GM19397 (cell line): Measurements from ENCODE around the gene E2F6.
"Not testable (repeated sequence)": the region's sequence is repeated elsewhere in the genome, so short reads cannot be mapped to it uniquely, and the experiment has no call there.

ENCODE experiments used
- ATAC-seq: cut with Tn5 transposase; IDR thresholded peaks from one replicate; pipeline ENCODE4 v1.9.1; 2021; ENCODE audit warnings: mild to moderate bottlenecking, moderate library complexity; ENCODE audit not compliant: unreplicated experiment

Gene E2F6

GRCh38 chr2:11416931-11417330, 49.0 kb downstream of the E2F6 start:
- no peak for ATAC-seq

- no peak for ATAC-seq
These were observed 49.8 kb downstream of the E2F6 start for GRCh38 chr2:11416186-11416585.

GRCh38 chr2:11414372-11415124, 51.4 kb downstream of the E2F6 start:
- no peak for ATAC-seq

- no peak for ATAC-seq
These were observed 53.5 kb downstream of the E2F6 start for GRCh38 chr2:11412449-11412810.

GRCh38 chr2:11411768-11412448, 54.1 kb downstream of the E2F6 start:
- ATAC-seq = no peak

- no peak for ATAC-seq
These were observed 54.7 kb downstream of the E2F6 start for GRCh38 chr2:11411244-11411643.

- ATAC-seq = no peak
These were observed 55.9 kb downstream of the E2F6 start for GRCh38 chr2:11410101-11410500.

GRCh38 chr2:11409572-11409959, 56.4 kb downstream of the E2F6 start:
- no peak for ATAC-seq

GRCh38 chr2:11408959-11409571, 56.9 kb downstream of the E2F6 start:
- no peak for ATAC-seq

GRCh38 chr2:11407413-11407812, 58.5 kb downstream of the E2F6 start:
- ATAC-seq = no peak

- no peak for ATAC-seq
These were observed 59.0 kb downstream of the E2F6 start for GRCh38 chr2:11406958-11407381.

- ATAC-seq = no peak
These were observed 59.5 kb downstream of the E2F6 start for GRCh38 chr2:11406267-11406957.

- no peak for ATAC-seq
These were observed 60.2 kb downstream of the E2F6 start for GRCh38 chr2:11405599-11406266.

GRCh38 chr2:11405074-11405406, 60.9 kb downstream of the E2F6 start:
- ATAC-seq = not testable (repeated sequence)

GRCh38 chr2:11404376-11405073, 61.4 kb downstream of the E2F6 start:
- ATAC-seq = no peak

GRCh38 chr2:11402436-11402835, 63.5 kb downstream of the E2F6 start:
- ATAC-seq = no peak

GRCh38 chr2:11399438-11399762, 66.6 kb downstream of the E2F6 start:
- ATAC-seq = no peak

GRCh38 chr2:11398750-11399437, 67.1 kb downstream of the E2F6 start:
- no peak for ATAC-seq

GRCh38 chr2:11397513-11397912, 68.4 kb downstream of the E2F6 start:
- ATAC-seq = no peak
